UCSD-AML1 (cell line): ENCODE measurements around the gene FKBP11.

Experiments
- DNase-seq: peaks from one replicate; lab custom pipeline; 2025; ENCODE audit not compliant: unreplicated experiment; lab: John Stamatoyannopoulos, UW

FKBP11 gene

DNA sequence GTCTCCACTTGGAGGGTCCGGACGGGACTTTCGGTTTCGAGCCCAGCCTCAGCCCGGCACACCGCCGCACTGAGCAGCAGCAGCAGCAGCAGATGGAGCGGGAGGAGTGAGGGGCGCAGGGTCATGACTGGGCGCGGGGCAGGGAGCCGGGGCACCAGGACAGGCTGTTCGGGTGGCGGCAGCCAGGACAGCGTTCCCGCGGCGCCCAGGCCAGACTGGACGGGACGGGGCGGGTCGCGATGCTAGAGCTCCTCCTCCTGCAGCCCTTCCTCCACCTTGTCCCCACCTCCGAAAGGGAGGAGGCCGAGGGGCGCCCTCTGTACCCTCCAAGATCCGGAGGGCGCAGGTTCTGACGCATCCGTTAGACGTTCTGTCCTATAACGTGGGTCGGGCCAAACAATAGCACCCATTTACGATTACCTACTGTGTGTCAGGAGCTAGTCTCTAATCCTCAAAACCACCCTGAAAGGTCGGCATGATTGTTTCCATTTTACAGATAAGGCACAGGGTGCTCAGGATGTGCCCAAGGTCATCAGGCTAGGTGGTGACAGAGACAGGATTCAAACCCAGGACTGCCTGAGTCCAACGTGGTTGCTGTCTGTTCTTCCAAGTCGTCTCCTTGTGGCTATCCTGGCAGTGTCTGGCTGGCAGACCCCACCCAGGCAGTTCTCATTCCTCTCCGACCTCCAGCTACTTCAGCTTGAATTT lies at the start of gene FKBP11:
Gene FKBP11, minus strand, starts transcription at position 189 of the 708 bp plus-strand sequence. Its CDS starts 64 bp downstream, at position 125.
- DNase-seq: no peak

DNA sequence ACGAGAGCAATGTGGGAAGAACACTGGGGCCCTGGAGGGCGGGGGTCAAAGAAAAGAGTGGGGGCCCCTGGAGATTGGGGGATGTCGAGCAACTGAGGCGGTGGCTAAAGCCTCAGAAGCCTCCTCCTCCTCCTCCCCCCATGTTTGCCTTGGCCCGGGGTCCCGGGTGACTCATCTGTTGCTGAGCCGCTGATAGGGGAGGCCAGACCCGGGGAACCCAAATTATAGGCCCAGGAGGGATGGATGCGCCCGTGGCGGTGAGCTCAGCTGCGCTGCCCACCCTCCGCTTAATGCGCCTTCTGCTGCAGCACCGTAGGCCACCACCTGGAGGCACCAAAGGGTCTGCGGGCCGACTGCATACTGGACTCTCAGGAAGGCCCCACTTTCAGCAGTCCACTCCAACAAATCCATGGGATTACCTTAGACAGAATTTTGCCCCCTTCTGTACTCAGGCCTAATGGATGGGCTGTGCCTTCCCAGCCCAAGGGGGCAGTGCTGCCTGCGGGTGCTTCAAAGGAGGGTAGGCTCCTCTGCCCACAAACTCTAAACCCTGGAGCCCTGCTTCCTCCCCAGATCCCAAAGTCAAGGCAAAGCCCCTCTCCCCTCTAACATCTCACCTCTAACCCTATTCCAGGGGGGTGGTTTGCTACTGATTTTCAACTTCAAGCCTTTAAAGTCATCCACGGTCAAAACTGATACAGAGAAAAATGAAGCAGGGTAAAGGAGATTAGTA lies 48.8 kb upstream of the FKBP11 start:
- no peak for DNase-seq

DNA sequence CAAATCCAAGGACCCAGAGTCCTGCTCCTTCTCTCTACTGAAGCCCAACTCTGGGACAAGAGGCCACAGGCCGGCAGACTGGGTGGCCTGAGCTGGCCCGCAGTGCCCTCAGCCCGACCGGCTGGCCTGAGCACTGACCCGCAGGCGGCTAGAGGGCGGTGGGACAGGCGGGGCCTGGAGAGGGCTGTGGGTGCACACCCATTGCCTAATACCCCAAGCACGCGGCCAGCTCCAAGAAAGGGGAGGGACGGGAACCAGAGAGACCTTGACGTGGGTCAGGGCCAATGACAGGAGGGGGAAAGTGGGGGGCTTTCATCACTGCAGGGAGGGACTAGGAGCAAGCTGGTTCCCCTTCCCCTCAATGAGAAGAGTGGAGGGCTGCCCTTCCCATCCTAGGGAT lies 48.2 kb upstream of the FKBP11 start:
- DNase-seq: no peak

DNA sequence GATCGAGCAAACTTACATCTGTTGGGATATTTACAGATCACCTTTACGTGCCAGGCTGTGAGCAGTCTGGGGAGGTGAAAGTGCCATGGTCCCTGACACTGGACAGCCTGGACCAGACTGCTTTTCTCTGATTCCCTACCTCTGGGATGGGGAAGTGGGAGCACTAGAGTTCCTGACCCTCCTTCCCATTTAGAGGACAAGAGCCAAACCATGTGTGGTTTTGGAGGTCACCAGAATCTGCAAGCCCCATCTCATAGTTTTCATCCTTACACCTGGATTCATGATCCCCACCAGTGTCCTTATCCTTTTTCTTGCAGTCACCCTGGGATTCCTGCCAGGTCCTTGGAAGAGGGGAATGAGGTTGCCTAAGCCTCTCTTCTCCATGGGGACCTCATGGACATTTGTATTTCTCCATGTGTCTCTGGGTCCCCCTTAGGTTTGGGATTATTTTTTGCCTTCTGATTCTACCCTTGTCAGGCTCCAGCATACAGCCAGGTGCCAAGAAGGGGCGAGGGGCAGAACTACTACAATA lies 47.7 kb upstream of the FKBP11 start:
- no peak for DNase-seq

DNA sequence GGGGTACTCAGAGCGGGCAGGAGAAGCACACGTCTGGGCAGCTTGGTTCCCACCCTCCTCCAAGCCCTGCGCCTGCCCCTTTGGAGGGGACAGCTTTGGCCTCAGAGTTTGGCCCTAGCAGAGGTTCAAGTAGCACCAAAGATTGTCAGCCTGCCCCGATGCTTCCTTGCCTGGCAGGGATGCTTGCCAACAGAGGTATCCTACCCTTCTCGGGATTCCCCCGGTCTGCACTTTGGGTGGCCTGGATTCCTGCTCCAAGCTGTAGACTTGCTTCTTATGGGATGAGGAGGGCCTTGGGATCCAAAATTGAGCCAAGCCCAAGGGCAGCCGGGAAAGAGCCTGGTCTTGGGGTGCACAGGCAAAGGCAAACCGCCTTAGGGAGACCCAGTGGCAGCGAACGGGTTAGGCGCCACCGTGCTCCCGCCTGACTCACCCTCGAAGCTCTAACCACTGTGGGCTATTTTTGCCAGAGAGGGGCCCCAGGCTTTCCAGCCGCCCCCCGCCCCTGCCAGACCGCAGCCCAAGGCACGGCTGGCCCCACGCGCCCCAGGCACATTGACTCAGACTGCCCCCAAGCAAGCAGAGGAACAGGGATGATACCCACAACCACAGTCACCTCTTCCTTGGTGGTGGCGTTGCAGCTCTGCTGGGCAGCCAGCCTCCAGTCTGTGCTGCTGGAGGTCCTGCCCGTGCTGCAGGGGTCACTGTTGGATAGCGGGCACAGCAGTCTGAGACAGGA lies 47.1 kb upstream of the FKBP11 start:
- DNase-seq: no peak

DNA sequence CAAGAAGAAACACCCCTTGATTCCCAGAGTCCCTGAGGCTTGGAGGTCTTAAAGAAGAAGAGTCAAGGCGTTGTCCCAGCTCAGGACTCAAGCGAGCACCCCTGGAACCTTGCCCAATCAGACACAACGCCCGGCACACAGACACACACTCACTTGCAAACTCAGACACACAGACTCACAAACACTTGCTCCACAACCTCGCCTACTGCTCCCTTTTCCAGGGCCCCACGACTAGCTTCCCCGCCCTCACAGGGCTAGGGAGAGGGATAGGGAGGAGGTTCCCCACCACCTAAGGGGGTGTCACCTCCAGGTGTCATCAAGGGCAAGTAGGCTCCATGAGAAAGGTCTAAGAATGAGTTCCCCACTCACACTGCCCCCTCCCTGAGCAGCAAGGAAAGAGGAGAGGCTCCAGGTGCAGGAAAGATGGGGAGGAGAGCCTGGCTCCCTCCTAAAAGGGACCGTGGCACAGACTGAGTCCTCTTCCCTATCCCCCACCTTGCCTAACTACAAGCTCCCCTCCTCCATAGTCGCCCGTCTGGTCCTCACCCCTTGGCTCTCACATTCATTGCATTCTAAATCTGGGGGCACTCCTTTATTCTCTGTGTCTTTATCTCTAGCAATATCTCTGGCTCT lies 45.5 kb upstream of the FKBP11 start:
- no peak for DNase-seq

DNA sequence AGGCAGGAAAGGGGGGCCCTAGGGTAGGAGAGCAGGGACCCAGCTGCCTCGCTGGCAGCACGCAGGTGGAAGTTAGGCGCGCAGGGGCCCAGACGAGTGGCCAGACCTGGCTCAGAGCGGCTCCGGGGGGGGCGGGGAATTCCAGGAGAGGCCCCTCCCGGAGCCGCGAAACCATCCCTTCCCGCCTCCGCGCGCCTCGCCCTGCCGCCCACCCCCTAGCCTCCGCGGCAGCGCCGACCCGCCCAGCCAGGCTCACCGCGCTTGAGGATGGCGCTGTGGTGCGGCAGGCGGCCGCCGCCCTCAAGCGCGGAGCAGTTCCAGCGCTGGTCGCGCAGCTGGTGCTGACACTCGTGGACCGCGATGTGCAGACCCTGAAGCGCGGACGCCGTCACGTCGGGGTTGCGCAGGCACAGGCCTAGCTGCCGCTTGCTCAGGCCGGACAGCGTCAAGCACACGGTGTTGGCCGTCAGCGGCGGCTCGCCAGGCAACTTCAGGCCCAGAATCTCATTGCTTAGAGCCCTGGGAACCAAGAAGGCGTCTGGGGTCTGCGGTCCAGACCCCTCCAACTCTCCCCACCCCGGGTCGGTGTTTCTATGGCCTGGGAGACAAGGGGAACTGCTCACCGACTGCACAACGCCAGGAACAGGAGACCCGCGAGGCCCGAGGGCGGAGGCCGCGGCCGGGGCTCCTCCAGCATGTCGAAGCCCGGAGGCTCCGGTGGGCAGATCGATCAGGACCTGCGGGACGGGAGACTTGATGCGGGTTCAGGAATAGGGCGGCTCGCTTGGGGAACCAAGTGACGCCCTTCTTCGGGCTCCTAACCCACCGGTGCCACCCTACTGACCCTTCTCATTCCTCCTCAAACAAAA lies 44.8 kb upstream of the FKBP11 start:
- DNase-seq: no peak

DNA sequence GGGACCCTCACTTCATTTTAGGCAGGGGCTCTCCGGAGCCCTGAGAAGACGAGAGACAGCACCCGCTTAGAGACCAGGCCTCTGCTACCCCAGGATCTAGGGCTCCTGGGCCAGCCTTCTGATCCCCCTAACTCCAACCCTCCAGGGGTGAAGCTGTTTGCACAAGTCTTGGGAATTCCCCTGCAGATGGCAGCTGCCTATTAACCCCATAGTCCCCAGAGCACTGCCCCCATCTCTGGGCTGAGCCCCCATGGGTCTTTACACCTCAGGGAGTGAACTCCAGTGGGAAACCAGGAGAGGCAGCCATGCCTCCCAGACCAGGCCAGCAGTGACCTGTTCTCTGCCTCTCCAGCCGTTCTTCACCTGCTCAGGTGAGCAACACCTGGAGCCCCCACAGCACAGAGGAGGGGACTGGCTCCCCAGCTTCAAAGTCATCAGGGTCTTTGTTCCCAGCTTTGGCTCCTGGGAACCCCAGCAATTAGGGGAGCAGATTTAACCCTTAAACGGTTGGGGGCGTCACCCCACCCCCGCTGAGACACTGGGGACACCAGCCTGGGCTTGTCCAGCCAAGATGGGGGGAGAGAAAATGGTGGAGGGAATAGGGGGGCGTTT lies 44.0 kb upstream of the FKBP11 start:
- no peak for DNase-seq

DNA sequence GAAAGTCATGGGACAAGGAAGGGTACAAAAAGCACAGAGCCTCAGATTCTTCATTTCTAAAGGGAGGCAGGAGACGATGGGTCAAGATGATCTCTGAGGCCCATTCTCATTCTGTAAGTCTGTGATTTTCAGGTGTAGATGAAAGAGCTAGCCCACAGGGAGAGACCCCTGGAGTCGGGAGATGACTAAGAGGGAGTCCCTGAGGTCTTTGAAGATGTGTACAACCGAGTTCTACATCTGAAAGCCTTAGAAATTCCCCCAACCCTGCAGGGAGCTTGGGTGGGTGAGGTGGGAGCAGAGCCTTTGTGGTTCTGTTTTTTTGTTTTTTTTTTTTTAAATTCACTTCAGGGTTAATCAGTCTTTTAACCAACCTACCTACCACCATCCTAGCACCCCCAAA lies 43.2 kb upstream of the FKBP11 start:
- DNase-seq: no peak

DNA sequence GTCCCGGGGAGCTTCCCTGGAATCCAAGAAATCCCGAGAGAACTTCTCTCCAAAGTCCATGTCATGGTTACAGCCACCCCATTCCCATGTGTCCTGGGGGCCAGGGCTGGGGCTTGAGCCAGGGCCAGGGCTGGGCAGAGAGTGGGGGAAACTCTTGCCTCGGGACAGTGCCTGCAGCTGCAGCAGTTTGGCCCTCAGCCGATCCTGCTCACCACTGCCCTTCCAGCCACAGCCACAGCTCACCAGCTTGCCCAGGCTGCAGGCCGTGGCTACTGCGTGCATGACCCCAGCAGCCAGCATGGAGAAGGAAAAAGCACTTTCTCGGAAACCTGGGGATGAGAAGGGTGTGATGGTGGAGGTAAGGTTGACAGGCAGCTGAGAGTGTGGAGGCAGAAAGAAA lies 42.7 kb upstream of the FKBP11 start:
- no peak for DNase-seq

DNA sequence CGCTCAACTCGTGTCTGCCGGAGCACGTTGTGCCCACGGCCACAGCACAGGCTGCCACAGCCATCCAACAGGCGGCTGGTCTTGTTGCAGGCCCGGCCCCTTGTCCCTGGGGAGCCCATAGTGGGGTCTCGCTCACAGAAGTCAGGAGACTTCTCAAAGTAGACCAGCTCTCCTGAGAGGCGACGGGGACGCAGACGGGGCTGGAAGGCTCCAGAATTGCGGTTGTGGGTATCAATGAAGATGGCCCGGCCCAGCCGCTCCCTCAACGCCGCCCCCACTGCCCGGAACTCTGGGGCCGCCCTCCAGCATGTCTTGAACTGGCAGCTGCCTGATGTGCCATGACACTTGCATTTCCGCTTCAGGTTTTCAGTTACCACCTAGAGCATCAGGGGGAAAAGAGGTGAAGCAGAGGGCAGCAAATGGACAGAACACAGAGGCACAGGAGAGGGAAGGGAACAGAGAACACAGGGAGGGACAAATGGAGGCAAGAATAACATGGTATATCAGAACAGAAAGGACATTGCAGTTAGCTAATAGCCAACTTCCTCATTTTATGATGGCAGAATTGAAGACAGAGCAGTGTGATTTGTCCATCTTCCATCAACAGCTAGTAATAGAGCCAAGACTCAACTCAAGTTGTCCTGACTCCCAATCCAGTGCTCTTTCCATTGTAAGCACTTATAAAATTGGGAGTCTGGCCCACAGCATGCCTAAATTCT lies 41.0 kb upstream of the FKBP11 start:
- no peak for DNase-seq

DNA sequence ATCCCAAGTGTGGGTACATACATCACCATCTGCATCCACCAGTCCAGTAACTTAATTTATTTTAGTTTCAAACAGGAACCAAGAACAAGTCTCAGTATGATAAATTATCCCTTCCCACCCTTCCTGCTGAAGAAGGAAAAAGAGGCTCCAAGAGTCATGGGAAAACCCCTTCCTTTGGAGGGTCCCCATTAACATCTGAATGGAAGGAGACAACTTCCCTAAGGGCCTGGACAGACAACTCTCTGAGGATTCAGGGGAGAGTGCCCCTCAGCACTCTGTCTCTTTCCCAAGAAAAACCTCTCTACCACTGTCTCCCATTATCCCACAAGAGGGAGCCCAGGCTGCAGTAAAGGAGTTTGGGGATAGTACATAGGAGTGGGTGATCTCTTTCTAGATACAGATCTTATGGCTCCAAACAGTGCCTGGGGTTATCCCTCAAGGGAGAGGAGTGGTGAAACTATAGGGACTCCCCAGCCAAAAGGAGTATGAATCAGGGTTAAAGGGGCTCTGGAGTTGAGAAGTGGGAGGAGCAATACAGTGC lies 40.1 kb upstream of the FKBP11 start:
- DNase-seq: no peak

DNA sequence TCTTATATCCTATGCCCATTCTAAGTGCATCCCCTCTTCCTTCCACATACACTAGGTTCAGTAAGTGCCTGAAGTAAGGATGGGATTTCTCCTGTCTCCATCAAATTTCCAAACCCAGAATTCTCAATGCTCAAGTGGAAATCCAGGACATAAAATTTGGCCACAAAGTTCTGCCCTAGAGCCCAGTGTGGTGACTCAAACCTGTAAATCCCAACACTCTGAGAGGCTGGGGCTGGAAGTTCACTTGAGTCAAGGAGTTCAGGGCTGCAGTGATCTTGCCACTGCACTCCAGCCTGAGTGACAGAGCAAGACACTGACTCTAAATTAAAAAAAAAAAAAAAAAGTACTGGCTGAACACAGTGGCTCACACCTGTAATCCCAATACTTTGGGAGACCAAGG lies 36.5 kb upstream of the FKBP11 start:
- DNase-seq: no peak

DNA sequence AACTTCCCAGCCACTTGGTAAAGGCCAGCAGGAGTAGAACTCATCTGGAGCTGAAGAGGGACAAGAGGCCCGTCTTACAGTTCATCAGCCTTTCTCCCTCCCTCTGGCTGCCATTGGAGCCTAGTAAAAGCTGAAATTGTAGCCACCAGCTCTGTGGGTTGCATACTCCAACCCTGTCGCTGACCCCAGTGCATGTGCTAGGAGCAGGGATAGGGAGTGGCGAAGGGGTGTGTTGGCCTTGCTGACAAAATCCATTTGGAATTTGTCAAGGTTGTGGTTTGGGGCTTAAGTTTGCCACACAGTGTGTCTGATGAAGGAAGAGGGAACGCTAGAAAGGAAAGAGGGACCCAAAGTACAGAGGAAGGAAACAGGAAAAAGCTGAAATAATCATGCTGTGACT lies 36.0 kb upstream of the FKBP11 start:
- no peak for DNase-seq

DNA sequence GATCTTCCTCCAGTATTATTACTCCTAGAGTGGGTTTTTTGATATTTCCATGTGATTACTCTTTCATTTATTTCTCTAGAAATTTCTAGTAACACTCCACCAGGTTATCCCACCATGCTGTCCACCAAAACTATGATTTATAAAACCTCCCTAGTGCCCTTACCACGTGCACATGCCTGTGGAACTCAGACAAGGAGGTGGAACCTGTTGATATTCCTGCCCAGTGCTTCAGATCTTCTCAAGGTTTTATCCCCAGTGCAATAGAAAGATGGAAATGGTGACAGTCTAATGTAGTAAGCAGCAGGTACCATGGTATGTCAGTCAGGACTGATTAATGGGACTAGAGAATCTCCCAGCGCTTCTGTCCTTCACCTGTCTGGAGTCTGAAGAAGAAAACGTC lies 35.5 kb upstream of the FKBP11 start:
- no peak for DNase-seq

DNA sequence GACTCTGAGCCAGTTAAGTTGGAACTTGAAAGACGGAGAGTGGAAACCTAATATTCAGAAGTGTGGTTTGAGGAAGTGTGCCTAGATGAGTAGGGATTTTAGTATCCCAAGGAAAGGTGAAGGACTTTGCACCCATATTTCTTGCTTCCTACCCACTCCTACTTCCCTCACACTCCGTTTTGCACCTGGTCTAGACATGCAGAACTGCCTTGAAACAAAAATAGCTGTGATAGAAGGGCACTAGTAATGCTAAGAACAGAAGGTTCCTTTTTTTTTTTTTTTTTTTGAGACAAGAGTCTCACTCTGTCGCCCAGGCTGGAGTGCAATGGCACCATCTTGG lies 32.7 kb upstream of the FKBP11 start:
- DNase-seq: no peak

DNA sequence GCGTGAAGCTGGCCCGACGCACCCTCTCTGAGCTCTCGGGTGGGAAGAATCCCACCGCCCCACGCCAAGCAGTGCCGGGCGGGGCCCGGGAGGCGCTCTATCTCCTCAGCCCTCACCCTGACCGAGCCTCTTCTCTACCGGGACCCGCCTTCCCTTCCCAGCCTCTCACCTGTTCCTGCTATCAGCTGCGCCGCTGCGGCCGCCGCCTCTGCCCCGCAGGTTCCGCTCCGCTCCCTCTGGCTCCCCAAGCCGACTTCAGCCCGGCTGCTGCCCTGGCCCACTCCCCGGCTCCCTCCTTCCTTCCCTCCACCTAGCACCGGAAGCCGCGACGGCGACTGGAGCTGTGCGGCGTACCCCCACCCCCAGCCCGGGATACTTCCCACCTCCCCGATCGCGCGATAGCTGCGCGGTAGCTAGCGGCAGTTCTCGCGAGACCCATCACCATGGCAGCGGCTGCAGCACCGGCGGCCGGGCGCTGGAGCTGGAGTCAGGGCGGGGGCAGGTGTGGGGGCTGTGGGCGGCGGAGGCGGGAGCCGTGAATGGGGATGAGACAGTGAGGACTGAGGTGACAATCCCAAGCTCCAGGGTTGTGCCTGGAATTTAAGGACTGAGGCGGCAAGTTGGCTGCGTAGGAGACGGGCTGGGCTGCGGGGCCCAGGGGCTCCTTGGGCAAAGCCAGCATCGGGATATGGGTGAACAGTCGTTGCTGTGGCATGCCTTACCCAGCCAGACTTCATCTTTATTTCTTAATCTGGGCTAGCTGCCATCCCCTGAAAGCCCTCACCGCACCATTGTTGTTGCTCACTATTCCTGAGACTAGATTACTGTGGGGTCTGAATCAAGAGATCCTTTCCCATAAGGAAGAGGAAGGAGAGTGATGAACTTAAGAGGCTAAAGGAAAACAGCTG lies 32.1 kb upstream of the FKBP11 start, which contains the start of gene ARF3:
Gene ARF3, minus strand, starts transcription at position 347 of the 908 bp plus-strand sequence. CDS start 16,392 bp downstream, outside the sequence.
- DNase-seq: peak; percentile 95
